ENCODE measurements around the gene CLIC3.

GRCh38 chr9:137025517-137025966 lies 29.2 kb upstream of the CLIC3 start:
- no peak for TF ChIP-seq CTCF (conservative IDR thresholded peaks at IDR 0.05; ENCODE audit: low read depth, low read length)
- no peak for TF ChIP-seq EZH2 (IDR thresholded peaks at IDR 0.05; ENCODE audit: borderline replicate concordance, low read depth, low read length, poor library complexity, severe bottlenecking)

Data from A673 (cell line).